IPS-11a (cell line): ENCODE measurements around the gene KMT5C.

Experiments
- H3K4me3 ChIP-seq: one replicate; pipeline ENCODE4 v1.5.1; 2013; ENCODE audit warnings: low read depth, low read length, control low read depth

KMT5C gene

DNA sequence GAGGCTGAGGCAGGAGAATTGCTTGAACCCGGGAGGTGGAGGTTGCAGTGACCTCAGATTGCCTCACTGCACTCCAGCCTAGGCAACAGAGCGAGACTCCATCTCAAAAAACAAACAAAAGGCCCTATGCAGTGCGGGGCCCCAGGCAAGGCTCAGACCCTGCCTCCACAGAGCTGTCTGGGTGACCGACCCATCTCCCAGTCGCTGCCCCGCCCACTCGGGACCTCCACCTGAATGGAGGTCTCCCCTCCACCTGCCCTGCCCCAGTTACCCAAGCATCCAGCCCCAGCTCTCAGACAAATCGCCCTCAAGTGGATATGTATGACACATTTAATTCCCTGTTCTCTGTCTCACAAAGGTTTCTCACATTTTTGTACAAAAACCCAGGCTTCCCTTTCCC is 25.6 kb downstream of the KMT5C start:
- no peak overlapping the region for H3K4me3 ChIP-seq

DNA sequence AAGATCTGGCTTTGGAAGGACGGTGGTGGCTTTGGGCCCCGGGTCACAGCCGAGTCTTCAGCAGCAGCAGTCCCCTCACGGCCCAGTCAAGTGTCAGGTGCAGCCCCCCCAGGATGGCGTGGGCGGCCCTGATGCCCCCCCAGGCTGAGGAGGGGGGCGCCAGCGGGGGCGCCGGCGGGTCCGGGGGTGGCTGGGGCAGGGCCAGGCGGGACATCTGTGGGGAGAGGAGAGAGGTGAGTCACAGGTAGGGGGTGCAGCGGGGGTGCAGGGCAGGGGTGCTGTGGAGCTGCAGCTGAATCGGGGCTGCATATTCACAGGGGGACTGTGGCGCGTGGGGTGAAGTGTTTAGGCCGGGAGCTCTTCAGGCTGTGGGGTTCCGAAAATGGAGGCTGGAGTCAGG is 26.3 kb downstream of the KMT5C start:
- no peak overlapping the region for H3K4me3 ChIP-seq

DNA sequence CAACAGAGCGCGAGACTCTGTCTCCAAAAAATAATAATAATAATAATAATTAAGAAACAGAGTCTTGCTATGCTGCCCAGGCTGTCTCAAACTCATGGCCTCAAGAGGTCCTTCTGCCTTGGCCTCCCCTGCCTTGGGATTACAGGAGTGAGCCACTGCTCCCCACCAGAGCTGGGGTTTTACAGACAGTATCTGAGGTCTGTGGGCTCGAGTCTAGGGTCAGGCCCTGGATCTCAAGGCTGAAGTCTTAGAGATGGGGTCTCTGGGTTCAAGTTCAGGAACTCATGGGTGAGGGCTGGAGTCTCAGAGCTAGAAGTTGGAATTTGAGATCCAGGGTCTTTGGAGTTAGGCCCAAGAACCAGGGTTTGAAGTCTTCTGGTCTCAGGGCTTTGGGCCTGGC is 27.1 kb downstream of the KMT5C start:
- H3K4me3 ChIP-seq, result no peak overlapping the region

DNA sequence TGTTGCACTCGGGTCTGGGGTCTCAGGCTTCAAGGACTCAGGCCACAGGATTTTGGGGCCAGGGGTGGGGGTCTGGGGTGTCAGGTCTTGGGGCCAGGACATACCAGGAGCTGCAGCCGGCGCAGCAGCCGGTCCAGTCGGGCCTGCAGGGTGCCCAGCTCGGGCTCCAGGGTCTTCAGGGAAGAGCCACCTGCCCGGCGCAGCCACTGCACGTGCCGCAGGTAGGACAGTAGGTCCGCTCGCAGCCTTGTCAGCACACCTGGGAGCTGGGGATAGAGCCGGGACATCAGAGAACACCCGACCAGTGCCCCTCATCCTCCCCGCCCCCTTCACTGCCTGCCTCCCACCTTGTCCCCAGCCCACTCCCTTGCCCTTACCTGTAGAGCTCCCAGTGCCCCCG is 28.4 kb downstream of the KMT5C start:
- no peak overlapping the region for H3K4me3 ChIP-seq

DNA sequence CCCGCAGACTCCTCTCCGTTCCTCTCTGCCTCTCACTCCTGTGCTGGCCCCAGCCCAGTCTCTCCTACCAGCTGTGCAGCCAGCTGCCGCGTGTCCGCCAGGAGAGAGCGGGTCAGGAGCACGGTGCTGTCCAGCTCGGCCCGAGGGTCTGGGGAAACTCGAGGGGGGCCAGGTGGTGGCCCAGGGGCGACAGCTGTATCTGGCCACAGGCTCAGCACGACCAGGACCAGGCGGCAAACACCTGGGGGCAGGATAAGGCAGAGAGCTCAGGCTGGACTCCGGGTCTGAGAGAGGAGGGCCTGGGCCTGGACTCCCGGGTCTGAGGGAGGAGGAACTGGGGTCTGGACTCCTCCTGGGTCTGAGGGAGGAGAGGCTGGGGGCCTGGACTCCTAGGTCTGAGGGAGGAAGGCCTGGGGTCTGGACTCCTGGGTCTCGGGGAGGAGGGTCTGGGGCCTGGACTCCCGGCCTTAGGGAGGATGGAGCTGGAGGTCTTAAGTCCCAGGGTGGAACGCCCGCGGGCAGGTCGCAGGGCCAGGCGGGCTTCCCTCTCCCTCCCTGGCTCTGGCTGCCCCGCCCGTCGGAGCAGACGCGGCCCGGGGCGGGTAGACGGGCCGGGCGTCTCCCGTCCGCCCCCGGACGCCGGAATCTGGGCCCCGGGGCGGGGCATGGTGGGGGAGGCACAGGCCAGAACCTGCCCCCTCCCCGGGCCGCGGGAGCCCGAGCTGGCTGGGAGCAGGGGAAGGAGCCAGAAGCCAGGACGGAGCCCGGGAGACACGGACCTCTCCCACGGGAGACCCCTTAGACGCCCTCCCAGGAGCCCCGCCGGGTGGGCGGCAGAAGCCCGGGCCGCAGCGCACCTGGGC is 29.3 kb downstream of the KMT5C start:
- peak overlapping the region; percentile 17 for H3K4me3 ChIP-seq

DNA sequence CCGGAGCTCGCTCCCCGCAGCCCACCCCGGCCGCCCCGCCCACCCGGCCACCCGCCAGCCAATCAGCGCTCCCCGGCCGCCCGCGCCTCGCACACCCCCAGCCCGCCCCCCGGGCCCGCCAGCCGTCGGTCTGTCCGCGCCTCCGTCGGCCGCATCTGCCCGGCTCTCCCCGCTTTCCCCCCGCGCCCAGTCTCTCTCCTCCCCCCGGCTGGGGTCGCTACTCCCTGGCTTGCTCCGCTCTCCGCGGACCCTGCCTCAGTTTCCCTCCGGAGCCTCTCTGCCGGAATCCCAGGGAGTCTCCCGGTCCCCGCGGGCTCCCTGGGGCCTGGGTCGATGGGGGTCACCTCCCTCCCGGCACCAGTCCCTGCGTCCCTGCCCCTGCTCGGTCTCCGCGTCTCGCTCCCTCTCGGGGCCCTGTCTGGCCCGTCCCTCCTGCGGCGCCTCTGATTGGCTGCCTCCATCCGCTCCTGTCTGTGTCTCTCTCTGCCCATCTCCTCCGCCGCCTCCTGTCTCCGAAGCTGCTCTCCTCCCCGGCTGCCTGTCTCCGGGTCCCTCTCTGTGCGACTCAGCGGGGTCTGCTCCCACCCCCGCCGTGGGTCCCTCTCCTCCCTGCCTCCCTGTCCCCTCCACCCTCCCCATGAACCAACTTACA is 30.1 kb downstream of the KMT5C start:
- H3K4me3 ChIP-seq, result peak overlapping the region; percentile 39

DNA sequence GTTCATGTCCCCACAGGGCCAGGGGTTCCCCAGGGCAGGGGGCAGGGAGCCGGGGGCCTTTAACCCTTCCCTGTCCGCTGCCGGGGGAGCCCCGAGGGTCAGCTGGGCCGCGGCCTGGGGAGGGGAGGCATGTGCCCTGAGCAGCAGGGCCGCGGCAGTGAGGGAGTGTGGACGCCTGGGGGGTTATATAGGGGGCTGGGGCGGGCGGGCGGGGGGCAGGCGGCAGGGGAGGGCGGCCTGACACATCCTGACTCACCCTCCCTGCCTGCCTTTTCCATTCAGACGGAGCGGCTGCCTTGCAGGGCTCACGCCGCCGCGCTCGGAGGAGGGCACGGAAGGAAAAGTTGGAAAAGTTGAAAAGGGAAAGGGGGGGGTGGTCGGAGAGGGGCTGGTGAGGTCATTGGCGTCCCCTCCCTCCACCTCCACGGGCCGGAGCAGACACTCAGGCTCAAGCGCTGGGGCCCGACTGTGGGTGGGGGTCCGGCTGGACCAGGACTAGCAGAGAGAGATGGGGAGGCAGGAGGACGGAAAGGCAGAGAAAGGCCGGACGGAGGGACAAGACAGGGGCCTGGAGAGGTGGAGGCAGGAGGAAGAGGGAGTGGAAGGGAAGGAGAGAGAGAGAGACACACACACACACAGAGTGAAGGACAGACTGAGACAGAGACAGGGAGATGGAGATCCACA is 30.8 kb downstream of the KMT5C start, which contains the start of gene IL11:
TSS of gene IL11 (minus strand) at position 159 of the 684 bp plus-strand sequence. CDS start at position 6, 153 bp downstream.
- H3K4me3 ChIP-seq, result peak within 1 kb of the TSS; percentile 39

DNA sequence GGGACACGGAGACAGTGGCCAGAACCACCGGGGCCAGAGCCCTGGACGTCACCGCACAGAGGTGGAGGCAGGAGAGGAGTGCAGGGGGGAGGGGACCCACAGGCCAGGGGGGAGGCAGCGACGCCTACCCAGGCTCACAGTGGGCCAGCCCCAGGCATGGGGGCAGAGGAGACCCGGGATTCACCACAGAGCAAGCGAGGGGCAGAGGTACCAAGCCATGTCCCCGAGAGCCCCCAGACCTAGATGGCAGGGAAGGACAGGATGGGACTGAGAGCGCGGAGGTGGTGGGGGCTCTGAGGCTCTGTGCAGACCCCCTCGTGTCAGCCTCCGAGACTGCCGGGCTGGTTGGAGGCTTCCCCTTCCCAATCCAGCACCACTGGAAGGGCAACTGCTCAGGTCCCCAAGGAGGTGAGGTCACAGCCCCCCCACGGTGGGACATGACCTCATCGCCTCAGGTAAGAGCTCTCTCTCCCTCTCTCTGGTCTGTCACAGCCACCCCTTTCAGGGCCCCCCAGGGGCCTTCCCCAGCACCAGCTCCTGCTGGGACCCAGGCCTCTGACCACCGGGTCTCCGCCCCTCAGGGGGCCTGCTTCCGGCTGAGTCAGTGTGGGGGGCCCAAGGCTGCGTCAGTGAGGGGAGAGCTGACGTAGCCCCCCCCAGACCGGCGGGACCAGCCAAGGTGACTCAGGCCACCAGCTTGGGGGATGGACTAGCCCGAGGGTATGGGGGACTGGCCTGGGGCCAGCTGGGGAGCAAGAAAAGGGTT is 32.8 kb downstream of the KMT5C start:
- H3K4me3 ChIP-seq, result no peak overlapping the region

DNA sequence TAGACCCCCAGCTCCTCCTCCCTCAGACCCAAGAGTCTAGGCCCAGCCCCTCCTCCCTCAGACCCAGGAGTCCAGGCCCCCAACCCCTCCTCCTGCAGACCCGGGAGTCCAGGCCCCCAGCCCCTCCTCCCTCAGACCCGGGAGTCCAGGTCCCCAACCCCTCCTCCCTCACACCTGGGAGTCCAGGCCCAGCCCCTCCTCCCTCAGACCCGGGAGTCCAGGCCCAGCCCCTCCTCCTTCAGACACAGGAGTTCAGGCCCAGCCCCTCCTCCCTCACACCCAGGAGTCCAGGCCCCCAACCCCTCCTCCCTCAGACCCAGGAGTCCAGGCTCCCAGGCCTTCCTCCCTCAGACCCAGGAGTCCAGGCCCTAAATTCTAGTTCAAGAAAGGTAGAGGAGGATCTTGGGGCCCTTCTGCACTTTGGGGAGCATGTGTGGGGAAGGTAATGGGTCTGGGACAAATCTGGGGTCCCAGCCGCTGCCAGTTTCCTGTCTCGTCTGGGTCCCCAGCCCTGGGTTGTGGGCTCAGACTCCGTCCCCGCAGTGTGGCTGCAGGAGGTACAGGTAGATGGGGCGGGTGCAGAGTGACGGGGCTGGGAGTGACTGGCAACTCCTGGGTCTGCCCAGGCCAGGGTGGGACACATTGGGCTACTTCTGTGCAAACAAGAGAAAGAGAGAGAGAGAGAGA is 33.8 kb downstream of the KMT5C start:
- H3K4me3 ChIP-seq, result no peak overlapping the region

DNA sequence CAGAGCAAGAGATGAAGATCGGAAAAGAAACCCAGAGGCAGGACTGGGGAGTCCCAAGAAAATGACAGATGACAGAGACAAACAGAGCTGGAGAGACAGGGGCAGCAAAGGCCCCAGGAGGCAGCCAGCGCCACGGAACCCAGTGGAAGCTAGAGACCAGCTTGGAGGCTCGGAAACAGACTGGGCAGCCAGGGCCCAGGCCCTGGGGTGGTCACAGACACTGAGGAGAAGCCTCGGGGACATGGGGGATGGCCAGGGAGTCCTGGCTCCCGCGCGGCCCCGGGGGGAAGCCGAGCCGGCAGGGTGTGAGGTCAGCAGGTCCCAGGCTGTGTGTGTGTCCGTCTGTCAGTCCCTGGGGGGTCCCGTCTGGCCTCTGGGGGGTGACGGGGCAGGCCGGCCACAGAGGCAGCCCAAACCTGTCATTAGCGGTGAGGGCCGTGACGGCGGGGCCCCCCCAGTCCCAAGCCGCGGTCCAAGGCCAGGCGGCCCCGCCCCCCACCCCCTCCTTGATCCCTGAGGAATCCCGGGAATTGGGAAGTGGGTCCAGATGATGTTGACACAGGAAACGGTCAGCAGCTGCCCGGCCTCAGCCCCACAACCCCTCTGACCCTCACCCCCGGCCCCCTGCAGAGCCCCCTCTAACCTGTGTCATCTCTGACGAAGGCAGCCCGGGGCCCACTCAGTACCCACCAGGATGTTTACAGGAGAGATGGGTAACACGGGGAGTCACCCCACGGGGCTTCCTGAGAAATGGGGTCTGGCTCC is 34.5 kb downstream of the KMT5C start:
- H3K4me3 ChIP-seq, result no peak overlapping the region

DNA sequence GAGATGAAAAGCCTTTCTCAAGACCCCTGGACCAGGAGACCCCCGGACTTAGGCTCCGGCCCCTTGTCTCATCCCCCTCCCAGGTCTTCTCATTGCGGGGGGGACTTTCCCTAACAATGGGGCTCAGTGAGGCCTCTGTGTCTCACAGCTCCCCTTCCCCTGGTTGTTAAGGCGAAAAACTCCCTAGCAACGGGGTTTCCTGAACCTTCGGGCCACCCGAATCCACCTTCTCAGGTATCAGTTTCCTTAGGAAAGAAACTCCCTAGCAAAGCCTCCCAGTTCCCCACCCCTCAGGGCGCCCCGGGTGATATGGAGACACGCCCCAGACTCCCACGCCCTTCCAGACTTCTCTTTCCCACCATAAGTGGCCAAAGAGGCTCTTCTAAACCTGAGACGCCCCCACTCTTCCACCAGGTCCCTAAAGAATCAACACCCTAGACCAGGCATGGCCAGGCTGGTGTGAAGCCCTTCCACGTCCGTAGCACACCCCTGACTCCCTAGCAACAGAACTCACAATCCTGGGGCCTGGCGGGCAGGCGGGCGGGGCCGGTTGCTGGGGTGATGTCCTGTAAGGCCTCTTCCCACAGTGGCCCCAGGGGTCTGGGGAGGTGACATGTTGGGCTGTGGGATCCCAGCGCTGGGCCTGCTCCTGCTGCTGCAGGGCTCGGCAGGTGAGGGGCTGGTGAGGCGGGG is 36.7 kb downstream of the KMT5C start, which contains the start of gene TMEM190:
TSS of gene TMEM190 (plus strand) at position 586 of the 693 bp plus-strand sequence. CDS start at position 614, 28 bp downstream.
- no peak within 1 kb of the TSS for H3K4me3 ChIP-seq

DNA sequence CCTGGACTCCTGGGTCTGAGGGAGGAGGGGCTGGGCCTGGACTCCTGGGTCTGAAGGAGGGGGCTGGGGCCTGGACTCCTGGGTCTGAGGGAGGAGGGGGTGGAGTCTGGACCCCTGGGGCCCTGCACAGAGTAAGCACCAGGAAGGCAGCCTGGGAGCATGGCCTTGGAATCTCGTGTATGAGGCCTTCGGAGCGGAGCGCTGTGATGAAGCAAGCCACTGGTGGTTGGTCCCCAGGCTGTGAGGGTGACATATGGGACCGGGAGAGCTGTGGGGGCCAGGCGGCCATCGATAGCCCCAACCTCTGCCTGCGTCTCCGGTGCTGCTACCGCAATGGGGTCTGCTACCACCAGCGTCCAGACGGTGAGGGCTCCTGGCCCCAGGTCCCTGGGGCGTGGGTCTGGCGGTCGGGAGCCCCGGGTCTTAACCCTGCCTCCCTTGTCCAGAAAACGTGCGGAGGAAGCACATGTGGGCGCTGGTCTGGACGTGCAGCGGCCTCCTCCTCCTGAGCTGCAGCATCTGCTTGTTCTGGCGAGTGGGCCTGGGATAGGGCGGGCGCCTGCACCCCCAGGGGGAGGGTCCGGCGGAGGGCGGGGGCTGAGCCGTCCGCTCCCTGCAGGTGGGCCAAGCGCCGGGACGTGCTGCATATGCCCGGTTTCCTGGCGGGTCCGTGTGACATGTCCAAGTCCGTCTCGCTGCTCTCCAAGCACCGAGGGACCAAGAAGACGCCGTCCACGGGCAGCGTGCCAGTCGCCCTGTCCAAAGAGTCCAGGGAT is 37.9 kb downstream of the KMT5C start:
- H3K4me3 ChIP-seq, result peak overlapping the region; percentile 10

DNA sequence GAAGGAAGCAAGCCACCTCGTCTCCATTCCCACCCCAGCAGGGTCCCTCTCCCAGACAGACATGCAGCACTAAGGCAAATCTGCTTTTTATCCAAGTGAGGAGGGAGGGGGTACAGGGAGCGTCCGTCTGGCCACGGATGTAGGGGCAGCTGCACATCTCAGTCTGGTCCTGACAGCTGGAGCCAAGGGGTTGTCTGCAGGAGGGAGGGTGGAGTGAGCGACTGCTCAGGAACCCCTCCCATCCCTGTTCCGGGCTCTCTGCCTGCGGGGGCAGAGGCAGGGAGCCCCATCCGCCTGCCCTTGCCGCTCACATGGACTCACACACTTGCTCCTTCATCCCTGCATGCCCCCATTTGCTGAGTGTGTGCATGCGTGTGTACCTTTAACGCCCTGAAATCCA is 39.5 kb downstream of the KMT5C start:
- no peak overlapping the region for H3K4me3 ChIP-seq

DNA sequence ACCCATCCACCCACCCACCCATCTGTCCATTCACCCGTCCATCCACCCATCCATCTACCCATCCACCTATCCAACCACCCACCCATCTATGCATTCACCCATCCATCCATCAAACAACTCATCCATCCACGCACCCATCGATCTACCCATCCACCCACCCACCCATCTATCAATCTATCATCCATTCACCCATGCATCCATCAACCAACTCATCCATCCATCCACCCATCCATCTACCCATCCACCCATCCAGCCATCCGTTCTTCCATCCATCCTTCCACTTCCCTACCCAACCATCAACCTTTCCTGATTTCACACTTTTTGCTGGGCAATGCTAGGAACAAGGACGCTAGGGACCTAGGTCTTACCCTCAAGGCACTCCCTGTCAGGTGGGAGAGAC is 42.3 kb downstream of the KMT5C start:
- no peak overlapping the region for H3K4me3 ChIP-seq

DNA sequence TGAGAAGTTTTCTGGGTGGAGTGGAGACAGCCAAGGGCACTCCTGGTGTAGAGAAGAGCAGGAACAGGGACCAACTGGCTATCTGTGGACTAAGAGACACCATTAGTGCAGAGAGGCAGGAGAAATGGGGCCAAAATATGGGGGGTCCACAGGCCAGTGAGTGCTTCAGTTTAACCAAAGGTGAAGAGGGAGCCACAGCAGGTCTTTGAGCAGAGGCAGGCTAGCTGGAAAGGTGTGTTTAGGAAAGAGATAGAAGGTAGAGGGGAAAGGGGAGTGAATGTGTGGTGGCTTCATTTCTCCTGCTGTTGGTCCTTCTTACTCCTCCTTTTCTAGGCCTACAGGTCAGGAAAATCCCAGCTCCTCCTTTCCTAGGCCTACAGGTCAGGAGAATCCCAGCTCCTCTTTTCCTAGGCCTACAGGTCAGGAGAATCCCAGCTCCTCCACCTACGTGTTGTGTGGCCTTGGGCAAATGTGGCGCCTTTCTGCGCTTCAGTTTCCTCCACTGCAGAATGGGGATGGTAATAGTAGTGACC is 42.9 kb downstream of the KMT5C start:
- H3K4me3 ChIP-seq, result no peak overlapping the region

DNA sequence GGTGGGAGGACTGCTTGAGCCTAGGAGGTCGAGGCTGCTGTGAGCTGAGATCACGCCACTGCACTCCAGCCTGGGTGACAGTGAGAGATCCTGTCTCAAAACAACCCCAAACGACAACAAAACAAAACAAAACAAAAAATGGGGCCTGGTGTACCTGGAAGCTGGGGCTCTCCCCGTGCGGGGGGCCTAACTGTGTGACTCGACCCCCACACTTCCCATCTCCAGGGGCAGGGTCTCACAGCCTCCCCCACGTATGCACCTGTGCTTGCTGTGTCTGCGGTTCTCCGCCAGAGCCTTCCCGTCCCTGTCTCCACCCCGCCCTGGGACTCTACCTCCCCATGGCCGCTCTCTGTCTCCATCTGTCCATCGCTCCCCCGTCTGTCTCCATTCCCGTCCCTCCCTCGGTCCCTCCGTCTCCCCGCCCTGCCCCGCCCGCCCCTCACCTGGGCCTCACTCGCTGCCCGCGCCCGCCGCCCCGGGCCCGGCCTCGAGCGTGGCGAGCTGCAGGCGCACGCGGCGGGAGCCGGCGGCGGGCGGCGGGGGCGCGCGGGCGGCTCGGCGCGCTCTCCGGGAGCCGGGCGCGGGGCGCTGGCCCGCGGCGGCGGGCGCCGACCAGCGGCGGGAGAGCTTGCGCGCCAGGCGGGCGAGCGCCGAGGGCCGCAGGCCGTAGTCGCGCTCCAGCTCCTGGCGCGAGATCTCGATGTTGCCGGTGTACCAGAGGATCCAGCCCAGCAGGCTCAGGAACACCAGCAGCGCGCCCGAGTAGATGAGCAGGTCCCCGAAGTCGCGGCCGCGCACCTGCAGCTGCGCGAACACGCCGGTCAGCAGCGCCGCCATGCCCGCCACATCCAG is 43.8 kb downstream of the KMT5C start:
- H3K4me3 ChIP-seq, result peak overlapping the region; percentile 35
